PFSK-1 (cell line): Measurements from ENCODE around the gene KCNQ4.

Experiments
- FOXP2 ChIP-seq: optimal IDR thresholded peaks from 2 replicates; pipeline ENCODE3; 2011; ENCODE audit warnings: borderline replicate concordance, control low read depth, inconsistent platforms; ENCODE audit not compliant: insufficient read depth; ENCODE audit errors: extremely low read length, extremely low read depth
- POLR2AphosphoS5 ChIP-seq: IDR thresholded peaks from 2 replicates; pipeline ENCODE4 v1.6.1; 2012; ENCODE audit warnings: low read depth, mild to moderate bottlenecking, control low read depth, low read length, moderate library complexity
- REST ChIP-seq, 2 experiments: IDR thresholded peaks; 2 replicates each; pipeline versions ENCODE4 v1.6.1 to v1.8.0; 2011 to 2012; ENCODE audit warnings: low read depth in 2 of 2, low read length in 2 of 2, control low read depth in 1 of 2, inconsistent platforms in 1 of 2, mild to moderate bottlenecking in 1 of 2, moderate library complexity in 1 of 2; ENCODE audit not compliant: insufficient read depth in 1 of 2
- SIN3A ChIP-seq: IDR thresholded peaks from 2 replicates; pipeline ENCODE4 v1.6.1; 2012; ENCODE audit warnings: mild to moderate bottlenecking, low read length, moderate library complexity, borderline replicate concordance; ENCODE audit not compliant: insufficient read depth
- TAF1 ChIP-seq: IDR thresholded peaks from 2 replicates; pipeline ENCODE4 v1.6.1; 2012; ENCODE audit warnings: low read length, control low read depth, borderline replicate concordance; ENCODE audit not compliant: insufficient read depth

KCNQ4 gene

DNA sequence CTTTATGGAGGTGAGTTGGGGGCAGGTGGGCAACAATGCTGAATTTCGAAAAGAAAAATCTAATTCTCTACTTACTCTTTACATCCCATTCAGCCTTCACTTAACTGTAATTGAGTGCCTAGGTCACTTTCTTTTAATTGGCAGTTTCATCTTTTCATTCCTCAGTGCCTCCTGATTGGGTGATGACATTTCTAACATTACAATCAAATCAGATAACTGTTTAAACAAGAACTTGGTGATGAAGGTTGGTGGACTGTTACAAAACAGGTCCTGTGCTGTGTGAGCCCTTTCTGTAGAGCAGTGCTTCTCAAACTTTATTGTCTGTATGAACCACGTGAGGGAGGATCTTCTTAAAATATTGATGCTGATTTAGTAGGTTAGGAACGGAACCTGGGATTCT lies 40.1 kb upstream of the KCNQ4 start:
- TF ChIP-seq FOXP2 (no peak), SIN3A (no peak), POLR2AphosphoS5 (no peak), REST (IDR thresholded peaks at IDR 0.05; ENCODE audit: insufficient read depth in 1 of 2, low read depth in 2 of 2, low read length in 2 of 2) (no peak), TAF1 (no peak)

DNA sequence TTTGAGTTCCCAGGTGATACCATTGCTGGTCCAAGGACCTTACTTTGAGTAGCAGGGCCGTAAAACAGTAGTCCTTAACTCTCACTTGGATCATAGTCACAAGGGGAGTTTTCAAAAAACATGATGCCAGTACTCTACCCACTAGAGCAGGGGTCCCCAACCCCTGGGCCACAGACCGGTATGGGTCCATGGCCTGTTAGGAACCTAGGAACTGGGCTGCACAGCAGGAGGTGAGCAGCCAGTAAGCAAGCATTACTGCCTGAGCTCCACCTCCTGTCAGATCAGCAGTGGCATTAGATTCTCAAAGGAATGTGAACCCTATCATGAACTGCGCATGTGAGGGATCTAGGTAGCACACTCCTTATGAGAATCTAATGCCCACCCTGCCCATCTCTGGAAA lies 39.7 kb upstream of the KCNQ4 start:
- TF ChIP-seq FOXP2: no peak
- no peak for TF ChIP-seq TAF1
- TF ChIP-seq SIN3A: no peak
- no peak for TF ChIP-seq REST (IDR thresholded peaks at IDR 0.05; ENCODE audit: insufficient read depth in 1 of 2, low read depth in 2 of 2, low read length in 2 of 2)
- TF ChIP-seq POLR2AphosphoS5: no peak

- no peak for TF ChIP-seq FOXP2
- TF ChIP-seq TAF1: no peak
- TF ChIP-seq REST (IDR thresholded peaks at IDR 0.05; ENCODE audit: insufficient read depth in 1 of 2, low read depth in 2 of 2, low read length in 2 of 2): no peak
- no peak for TF ChIP-seq POLR2AphosphoS5
- TF ChIP-seq SIN3A: no peak
Observed at GRCh38 chr1:40745176-40745575, 38.4 kb upstream of the KCNQ4 start.

DNA sequence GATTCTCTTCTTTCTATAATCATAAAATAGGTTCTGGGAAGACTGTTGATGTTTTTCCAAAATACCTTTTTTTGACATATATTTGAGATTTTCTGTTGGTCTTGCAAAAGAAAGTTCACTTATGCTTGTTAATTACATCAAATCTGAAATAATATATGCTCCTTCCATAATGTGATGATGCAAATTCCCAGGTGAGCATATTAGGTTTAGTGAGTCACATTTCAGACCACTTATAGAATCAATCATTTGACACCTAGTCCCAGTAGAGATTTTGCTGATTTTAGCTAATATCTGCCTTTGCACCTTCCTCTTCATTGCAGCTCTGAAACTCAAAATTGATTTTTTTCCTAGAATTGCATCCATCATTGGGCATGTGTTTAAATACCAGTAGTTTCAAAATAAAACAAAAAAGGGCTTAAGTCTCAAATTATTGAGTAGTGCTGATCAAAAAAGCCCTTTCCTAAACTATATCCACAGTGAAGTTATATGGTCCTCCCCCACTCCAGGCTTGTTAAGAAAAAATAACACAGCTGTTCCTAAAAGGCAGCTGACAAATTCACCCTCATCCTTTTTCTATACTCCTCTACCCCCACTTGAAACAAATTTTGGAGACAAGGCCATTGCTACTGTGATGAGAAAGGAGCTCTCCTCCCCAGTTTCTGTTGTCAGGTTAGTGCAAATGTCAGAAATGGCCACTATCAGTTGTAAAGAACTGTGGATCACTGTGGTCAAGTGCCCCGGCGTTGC lies 37.1 kb upstream of the KCNQ4 start:
- TF ChIP-seq REST (IDR thresholded peaks at IDR 0.05; ENCODE audit: insufficient read depth in 1 of 2, low read depth in 2 of 2, low read length in 2 of 2): no peak
- TF ChIP-seq TAF1: no peak
- no peak for TF ChIP-seq POLR2AphosphoS5
- TF ChIP-seq FOXP2: no peak
- no peak for TF ChIP-seq SIN3A
